B cell (primary cell): ENCODE measurements around the gene TACR2. TPM values are rescaled to one million over a fixed set of nuclear protein-coding genes. Genes with fewer than 3 reads are reported as not detected.

Experiments
- ATAC-seq: fragments of 200-7000 bp; cut with Tn5 transposase; one replicate; pipeline ENCODE4 v1.10.0; 2021; ENCODE audit warnings: low read depth, mild to moderate bottlenecking, moderate number of reproducible peaks, moderate library complexity
- CTCF ChIA-PET: fragments of 350-600 bp; sonication (Branson Sonifier 250); formaldehyde crosslinking; loops from one replicate; lab custom pipeline; 2021; ENCODE audit warnings: antibody characterized with exemption, inconsistent platforms; lab: Charles Lee
- POLR2A ChIA-PET: fragments of 350-600 bp; sonication (Branson Sonifier 250); formaldehyde crosslinking; loops from one replicate; lab custom pipeline; 2021; ENCODE audit warnings: antibody characterized with exemption; lab: Charles Lee
- DNase-seq: peaks from one replicate; pipeline ENCODE4 v3.0.0; 2013
- H2AFZ ChIP-seq: 2 replicates; pipeline ENCODE4 v1.6.1; 2012; ENCODE audit warnings: mild to moderate bottlenecking, low read depth, low read length; ENCODE audit not compliant: insufficient read depth, poor library complexity, severe bottlenecking
- H3K27ac ChIP-seq, 2 donors: 1 replicate in 1 of 2; 2 replicates in 1 of 2; pipeline ENCODE4 v1.5.1; 2012 to 2013; ENCODE audit warnings: low read length in 2 of 2, mild to moderate bottlenecking in 2 of 2, moderate library complexity in 1 of 2
- H3K27me3 ChIP-seq, 4 experiments: fragments of 200-600 bp in 1 of 4; sonication (generic) in 1 of 4; replicated peaks in 1 of 4; 1 replicate in 2 of 4; 2 replicates in 2 of 4; pipeline versions ENCODE4 v1.6.1 to v1.7.0; 2013 to 2016; ENCODE audit warnings: low read length in 3 of 4, mild to moderate bottlenecking in 2 of 4, mixed read lengths in 1 of 4, moderate library complexity in 1 of 4; ENCODE audit not compliant: insufficient read depth in 4 of 4, control insufficient read depth in 3 of 4; ENCODE audit errors: control extremely low read depth in 1 of 4
- H3K36me3 ChIP-seq, 2 experiments: replicated peaks in 1 of 2; 1 replicate in 1 of 2; 2 replicates in 1 of 2; pipeline versions ENCODE4 v1.6.1 to v1.7.1; 2013; ENCODE audit warnings: low read length in 1 of 2; ENCODE audit not compliant: insufficient read depth in 2 of 2, control insufficient read depth in 1 of 2; ENCODE audit errors: control extremely low read depth in 1 of 2, extremely low read depth in 1 of 2
- H3K4me1 ChIP-seq, 2 donors: fragments of 200-600 bp in 1 of 2; sonication (generic) in 1 of 2; 1 replicate in 1 of 2; 2 replicates in 1 of 2; pipeline versions ENCODE4 v1.5.1 to v1.6.1; 2013 to 2017; ENCODE audit warnings: low read length in 2 of 2; ENCODE audit not compliant: control insufficient read depth in 2 of 2, insufficient read depth in 2 of 2
- H3K4me2 ChIP-seq: replicated peaks from 2 replicates; pipeline ENCODE3; 2012; ENCODE audit warnings: mild to moderate bottlenecking, low read depth, low read length; ENCODE audit not compliant: poor library complexity, severe bottlenecking
- H3K4me3 ChIP-seq, 5 experiments: fragments of 200-600 bp in 1 of 5; sonication (generic) in 1 of 5; 1 replicate in 3 of 5; 2 replicates in 2 of 5; pipeline versions ENCODE4 v1.5.1 to v1.7.0; 2011 to 2016; ENCODE audit warnings: low read length in 4 of 5, mild to moderate bottlenecking in 4 of 5, low read depth in 2 of 5, control low read depth in 1 of 5, moderate library complexity in 1 of 5; ENCODE audit not compliant: insufficient read depth in 1 of 5; ENCODE audit errors: control extremely low read depth in 1 of 5, extremely low read depth in 1 of 5
- H3K79me2 ChIP-seq: fragments of 200-600 bp; sonication (generic); one replicate; pipeline ENCODE4 v1.6.0; 2016; ENCODE audit warnings: low read length; ENCODE audit not compliant: control insufficient read depth, insufficient read depth
- H3K9ac ChIP-seq: fragments of 200-600 bp; sonication (generic); 2 replicates; pipeline ENCODE4 v1.6.1; 2017; ENCODE audit warnings: mild to moderate bottlenecking, low read length, moderate library complexity
- H3K9me3 ChIP-seq, 3 donors: one replicate each; pipeline versions ENCODE4 v1.6.1 to v1.7.1; 2013; ENCODE audit warnings: low read length in 2 of 3; ENCODE audit not compliant: control insufficient read depth in 2 of 3, insufficient read depth in 1 of 3; ENCODE audit errors: control extremely low read depth in 1 of 3
- H4K20me1 ChIP-seq: 2 replicates; pipeline ENCODE4 v1.6.0; 2012; ENCODE audit warnings: mild to moderate bottlenecking, low read length; ENCODE audit not compliant: insufficient read depth, control insufficient read depth, poor library complexity, severe bottlenecking
- H3K27ac Mint-ChIP-seq: one replicate; pipeline ENCODE4 v1.8.0; 2021; ENCODE audit warnings: mixed read lengths
- H3K27me3 Mint-ChIP-seq: one replicate; pipeline ENCODE4 v1.8.0; 2021; ENCODE audit warnings: mixed read lengths
- H3K4me1 Mint-ChIP-seq: one replicate; pipeline ENCODE4 v1.8.0; 2021; ENCODE audit warnings: mixed read lengths
- H3K4me3 Mint-ChIP-seq: one replicate; pipeline ENCODE4 v1.8.0; 2021; ENCODE audit warnings: mixed read lengths
- H3K9me3 Mint-ChIP-seq: one replicate; pipeline ENCODE4 v1.8.0; 2022; ENCODE audit warnings: mixed read lengths; ENCODE audit not compliant: insufficient read depth
- EZH2 ChIP-seq: IDR thresholded peaks from 2 replicates; pipeline ENCODE4 v1.6.1; 2012; ENCODE audit warnings: borderline replicate concordance, low read depth, mild to moderate bottlenecking, moderate library complexity, low read length; ENCODE audit not compliant: insufficient read depth, poor library complexity, severe bottlenecking
- WGBS: methylation state at CpG from one replicate; pipeline ENCODE4 v1.1.5; 2013; ENCODE audit warnings: missing lambda C conversion rate; ENCODE audit not compliant: insufficient coverage; 5-methylcytosine and 5-hydroxymethylcytosine counted together
- intact Hi-C: fragments of 100-400 bp; cut with micrococcal nuclease; formaldehyde crosslinking; loops from one replicate; pipeline ENCODE4 v1.10.0; 2022
- polyA plus RNA-seq: library from polyadenylated mRNA; depleted of rRNA; stranded (reverse); fragments of >200 nt; gene quantifications from 2 replicates; pipeline ENCODE4 v1.2.3, GENCODE V29; 2012
- total RNA-seq, 2 donors: library from RNA; stranded (reverse); fragments of 120-200 nt in 1 of 2; gene quantifications; 1 replicate in 1 of 2; 2 replicates in 1 of 2; pipeline versions ENCODE4 v1.2.3 to v1.2.4, GENCODE V29; 2013 to 2022
- TF ChIP-seq, protein P1 (sequence below): fragments of 200-600 bp; IDR thresholded peaks from one replicate; pipeline ENCODE4 v1.8.0; 2022; ENCODE audit warnings: antibody characterized with exemption, mild to moderate bottlenecking

Gene TACR2
- total and polyA plus RNA-seq, 2 donors (not counting 1 experiment from before 2014, with no cell fraction given), result 0.18 TPM; not detected in 1

DNA sequence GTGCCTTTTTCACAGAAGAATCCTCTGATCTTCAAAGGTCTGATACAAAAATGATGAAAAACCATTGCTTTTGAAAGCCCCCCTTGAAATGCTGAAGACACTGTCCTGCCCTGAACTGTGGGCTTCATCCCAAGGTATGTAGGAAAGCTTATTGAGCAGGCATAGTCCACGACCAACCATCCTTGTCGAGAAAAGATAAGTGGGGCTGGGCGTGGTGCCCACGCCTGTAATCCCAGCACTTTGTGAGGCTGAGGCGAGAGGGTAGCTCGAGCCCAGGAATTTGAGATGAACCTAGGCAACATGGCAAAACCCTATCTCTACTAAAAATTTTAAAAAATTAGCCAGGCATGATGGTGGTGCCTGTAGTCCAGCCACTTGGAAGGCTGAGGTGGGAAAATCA lies 25.6 kb downstream of the TACR2 start:
- intact Hi-C loops, result loop anchor here (5.0 kb wide), 3 partner anchors 74 to 384 kb away; no protein-coding TSS in a partner anchor
- H3K9me3 ChIP-seq, result no peaks in the 10 kb centered on the region
- H3K4me3 Mint-ChIP-seq, result no peak overlapping the region
- H3K9ac ChIP-seq, result no peak overlapping the region
- H3K27ac Mint-ChIP-seq, result peak overlapping the region; percentile 62
- no peak overlapping the region for H3K4me3 ChIP-seq
- H2AFZ ChIP-seq, result no peak overlapping the region
- peaks cover 6 to 45% of the 10 kb centered on the region in 2 experiments for H3K36me3 ChIP-seq
- no peaks in the 10 kb centered on the region for H4K20me1 ChIP-seq
- H3K27me3 Mint-ChIP-seq, result no peaks in the 10 kb centered on the region
- H3K9me3 Mint-ChIP-seq, result no peaks in the 10 kb centered on the region
- H3K79me2 ChIP-seq, result no peaks in the 10 kb centered on the region
- peak overlapping the region in 1 of 2 donors; percentile 26 for H3K27ac ChIP-seq
- H3K4me2 ChIP-seq, result no peak overlapping the region
- 94% methylated on average over 4 of the region's 6 CpGs for WGBS
- peaks cover 14% of the 10 kb centered on the region for H3K4me1 Mint-ChIP-seq
- peaks cover 5 to 14% of the 10 kb centered on the region in 2 donors for H3K4me1 ChIP-seq
- DNase-seq, result no peak
- POLR2A ChIA-PET, result no interaction called here
- CTCF ChIA-PET, result interaction anchor here (0.6 to 8.3 kb wide), 11 partner anchors 11 to 162 kb away, joined by 3 to 281 read pairs (median 3); no protein-coding TSS in a partner anchor
- TF ChIP-seq EZH2, result no peak
- TF ChIP-seq, protein P1, sequence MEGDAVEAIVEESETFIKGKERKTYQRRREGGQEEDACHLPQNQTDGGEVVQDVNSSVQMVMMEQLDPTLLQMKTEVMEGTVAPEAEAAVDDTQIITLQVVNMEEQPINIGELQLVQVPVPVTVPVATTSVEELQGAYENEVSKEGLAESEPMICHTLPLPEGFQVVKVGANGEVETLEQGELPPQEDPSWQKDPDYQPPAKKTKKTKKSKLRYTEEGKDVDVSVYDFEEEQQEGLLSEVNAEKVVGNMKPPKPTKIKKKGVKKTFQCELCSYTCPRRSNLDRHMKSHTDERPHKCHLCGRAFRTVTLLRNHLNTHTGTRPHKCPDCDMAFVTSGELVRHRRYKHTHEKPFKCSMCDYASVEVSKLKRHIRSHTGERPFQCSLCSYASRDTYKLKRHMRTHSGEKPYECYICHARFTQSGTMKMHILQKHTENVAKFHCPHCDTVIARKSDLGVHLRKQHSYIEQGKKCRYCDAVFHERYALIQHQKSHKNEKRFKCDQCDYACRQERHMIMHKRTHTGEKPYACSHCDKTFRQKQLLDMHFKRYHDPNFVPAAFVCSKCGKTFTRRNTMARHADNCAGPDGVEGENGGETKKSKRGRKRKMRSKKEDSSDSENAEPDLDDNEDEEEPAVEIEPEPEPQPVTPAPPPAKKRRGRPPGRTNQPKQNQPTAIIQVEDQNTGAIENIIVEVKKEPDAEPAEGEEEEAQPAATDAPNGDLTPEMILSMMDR, result no peak
- no peak for ATAC-seq
- no peaks in the 10 kb centered on the region for H3K27me3 ChIP-seq

DNA sequence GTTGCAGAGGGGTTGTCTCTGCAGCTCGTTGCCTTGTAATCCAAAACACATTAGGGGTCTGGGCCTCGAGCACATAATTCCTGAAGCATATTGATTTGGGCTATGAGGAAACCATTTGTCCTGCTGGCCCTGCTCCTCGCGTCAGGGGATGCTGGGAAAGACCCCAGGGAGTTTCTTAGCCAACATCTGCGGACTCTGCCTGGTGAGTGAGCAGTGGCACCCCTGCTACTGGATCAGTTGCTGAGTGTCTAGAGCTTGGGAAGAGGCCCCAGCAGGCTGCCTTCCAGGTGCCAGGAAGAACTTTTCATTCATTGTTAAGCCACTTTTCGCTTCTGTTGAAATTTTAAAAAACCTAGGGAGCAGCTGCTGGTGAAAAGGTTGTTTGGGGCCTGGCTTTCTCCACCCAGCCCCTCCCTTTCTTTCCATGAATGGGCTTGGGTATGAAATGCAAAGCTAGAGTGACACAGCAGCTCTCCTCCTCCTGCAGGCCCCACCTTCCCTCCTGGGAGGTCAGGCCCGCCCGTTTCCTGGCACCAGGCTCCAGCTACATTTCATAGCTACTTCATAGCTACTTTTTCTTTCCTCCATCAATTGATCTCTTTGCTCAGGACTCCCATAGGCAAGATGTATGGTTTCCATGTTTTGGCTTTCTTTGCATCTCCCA lies 26.8 kb downstream of the TACR2 start:
- H3K27me3 Mint-ChIP-seq, result no peaks in the 10 kb centered on the region
- DNase-seq, result no peak
- H3K36me3 ChIP-seq, result peaks cover 5 to 57% of the 10 kb centered on the region in 2 experiments
- WGBS, result 78% methylated on average over 6 of the region's 8 CpGs
- no peaks in the 10 kb centered on the region for H3K79me2 ChIP-seq
- H3K27me3 ChIP-seq, result no peaks in the 10 kb centered on the region
- H3K4me3 ChIP-seq, result no peak overlapping the region
- H3K9me3 ChIP-seq, result no peaks in the 10 kb centered on the region
- H4K20me1 ChIP-seq, result no peaks in the 10 kb centered on the region
- H3K4me1 ChIP-seq, result peaks cover 5 to 14% of the 10 kb centered on the region in 2 donors
- H3K9ac ChIP-seq, result no peak overlapping the region
- no peak overlapping the region for H2AFZ ChIP-seq
- TF ChIP-seq, protein P1, result no peak
- TF ChIP-seq EZH2, result no peak
- intact Hi-C loops, result loop anchor here (5.0 kb wide), 3 partner anchors 73 to 383 kb away; no protein-coding TSS in a partner anchor
- H3K27ac ChIP-seq, result peak overlapping the region in 1 of 2 donors; percentile 26
- H3K4me2 ChIP-seq, result no peak overlapping the region
- ChIA-PET POLR2A (no interaction called here), CTCF (interaction anchor here (0.6 to 8.3 kb wide), 13 partner anchors 9 to 1159 kb away, joined by 3 to 281 read pairs (median 3); no protein-coding TSS in a partner anchor)
- H3K9me3 Mint-ChIP-seq, result no peaks in the 10 kb centered on the region
- ATAC-seq, result no peak
- no peak overlapping the region for H3K4me3 Mint-ChIP-seq
- H3K27ac Mint-ChIP-seq, result peak overlapping the region; percentile 62
- peaks cover 14% of the 10 kb centered on the region for H3K4me1 Mint-ChIP-seq
